ENCODE measurements around the gene CEACAM16.

Gene CEACAM16

DNA sequence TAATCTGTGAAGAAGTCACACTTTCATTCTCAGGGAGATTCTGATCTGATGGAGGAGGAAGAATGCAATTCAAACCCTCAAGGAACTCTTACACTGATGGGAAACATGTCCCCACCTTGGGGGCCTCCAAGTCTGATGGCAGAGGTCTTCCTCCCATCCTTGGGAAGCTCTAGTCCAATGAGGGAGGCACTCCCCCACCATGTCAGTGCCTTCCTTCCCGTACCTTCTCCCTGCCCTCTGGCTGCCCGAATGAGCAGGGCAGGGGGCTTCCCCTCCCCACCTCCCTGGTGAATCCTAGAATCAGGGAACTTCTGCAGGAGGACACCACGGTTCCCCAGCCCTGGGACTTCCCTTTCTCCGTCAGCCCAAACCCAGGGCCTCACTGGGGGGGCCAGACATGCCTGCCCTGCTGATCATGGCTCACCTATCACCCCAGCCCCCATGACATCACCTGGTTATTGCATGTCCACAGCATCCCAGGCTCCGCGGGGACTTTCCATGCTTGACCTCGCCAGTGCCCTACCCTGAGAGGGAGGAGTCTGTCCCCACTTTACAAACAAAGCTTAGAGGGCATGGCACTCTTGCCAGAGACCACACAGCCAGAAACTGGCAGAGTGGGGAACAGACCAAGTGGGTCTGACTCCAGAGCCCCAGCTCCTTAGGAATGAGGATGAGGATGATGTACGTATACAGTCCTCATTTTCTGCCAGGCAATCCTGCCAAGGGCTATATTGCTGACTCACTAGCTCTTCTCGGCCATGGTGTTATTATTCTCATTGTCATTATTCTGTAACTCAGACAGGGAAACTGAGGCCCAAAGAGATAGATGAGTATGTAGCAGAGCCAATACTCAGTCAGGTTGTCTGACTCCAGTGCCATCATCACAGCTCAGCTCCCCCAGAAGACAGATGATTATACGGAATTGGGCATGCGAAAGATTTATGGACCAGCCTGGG is 39.9 kb downstream of the CEACAM16 start:
- no peak overlapping the region for H4K5ac ChIP-seq (ENCODE audit: low read length)
- no CpG with 5 or more reads among the region's 11 CpGs for WGBS (ENCODE audit: extremely low coverage, insufficient coverage, low lambda C conversion rate)
- H2BK15ac ChIP-seq (replicated peaks; ENCODE audit: low read depth): no peak overlapping the region

DNA sequence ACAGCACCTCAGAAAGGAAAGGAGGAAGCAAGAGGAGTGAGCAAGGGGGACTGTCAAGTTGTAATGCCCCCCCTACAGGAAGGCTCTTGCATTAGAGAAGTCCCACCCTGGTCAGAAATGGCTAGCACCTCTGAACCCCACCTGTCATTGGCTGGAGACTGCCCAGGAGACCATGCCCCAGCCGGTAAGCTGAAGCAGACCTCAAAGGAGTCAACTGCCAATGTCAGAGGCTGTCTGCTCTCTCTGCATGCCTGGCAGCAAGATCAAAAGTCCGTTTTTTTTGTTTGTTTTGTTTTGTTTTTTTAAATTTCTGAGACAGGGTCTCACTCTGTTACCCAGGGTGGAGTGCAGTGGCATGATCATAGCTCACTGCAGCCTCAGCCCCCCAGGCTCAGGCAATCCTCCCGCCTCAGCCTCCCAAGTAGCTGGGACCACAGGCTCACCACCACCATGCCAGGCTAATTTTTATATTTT is 41.4 kb downstream of the CEACAM16 start:
- Histone ChIP-seq H3K4me2 (ENCODE audit: low read length) (no peak overlapping the region), H2BK120ac (ENCODE audit: low read depth, low read length) (no peak overlapping the region), H3K56ac (ENCODE audit: low read length) (no peak overlapping the region), H3K4ac (ENCODE audit: low read depth, low read length) (no peak overlapping the region), H3K79me2 (ENCODE audit: control insufficient read depth, insufficient read depth, low read length) (no peaks in the 10 kb centered on the region), H3K27ac (ENCODE audit: low read depth, low read length) (no peak overlapping the region), H3K23ac (ENCODE audit: low read length) (no peak overlapping the region), H2AK5ac (ENCODE audit: low read length) (no peak overlapping the region), H3K9ac (ENCODE audit: low read length) (no peak overlapping the region), H2BK5ac (ENCODE audit: low read length) (no peak overlapping the region), H3K79me1 (ENCODE audit: low read length) (no peaks in the 10 kb centered on the region), H3K18ac (ENCODE audit: low read length) (no peak overlapping the region), H3K4me1 (ENCODE audit: control insufficient read depth, low read depth, low read length) (peaks cover 3% of the 10 kb centered on the region), H2BK15ac (replicated peaks; ENCODE audit: low read depth) (no peak overlapping the region), H4K8ac (ENCODE audit: low read depth, low read length) (no peak overlapping the region), H3K36me3 (ENCODE audit: control insufficient read depth, insufficient read depth, low read length) (no peaks in the 10 kb centered on the region), H3K27me3 (ENCODE audit: insufficient read depth, low read length, poor library complexity) (no peaks in the 10 kb centered on the region), H4K5ac (ENCODE audit: low read length) (no peak overlapping the region), H3K4me3 (ENCODE audit: low read length) (no peak overlapping the region)
- no CpG with 5 or more reads among the region's 3 CpGs for WGBS (ENCODE audit: extremely low coverage, insufficient coverage, low lambda C conversion rate)
- DNase-seq: peak; percentile 55

More for the DNA sequence above, 39.9 kb downstream of the CEACAM16 start:
- no peaks in the 10 kb centered on the region for H3K79me1 ChIP-seq (ENCODE audit: low read length)
- H3K9ac ChIP-seq (ENCODE audit: low read length): no peak overlapping the region
- H3K27me3 ChIP-seq (ENCODE audit: insufficient read depth, low read length, poor library complexity): no peaks in the 10 kb centered on the region
- H3K18ac ChIP-seq (ENCODE audit: low read length): no peak overlapping the region
- H3K79me2 ChIP-seq (ENCODE audit: control insufficient read depth, insufficient read depth, low read length): no peaks in the 10 kb centered on the region
- no peak overlapping the region for H3K27ac ChIP-seq (ENCODE audit: low read depth, low read length)
- H2AK5ac ChIP-seq (ENCODE audit: low read length): no peak overlapping the region
- H2BK120ac ChIP-seq (ENCODE audit: low read depth, low read length): no peak overlapping the region
- H3K56ac ChIP-seq (ENCODE audit: low read length): no peak overlapping the region
- H3K4me1 ChIP-seq (ENCODE audit: control insufficient read depth, low read depth, low read length): peaks cover 3% of the 10 kb centered on the region
- no peak overlapping the region for H3K4ac ChIP-seq (ENCODE audit: low read depth, low read length)
- H3K4me2 ChIP-seq (ENCODE audit: low read length): no peak overlapping the region
- H2BK5ac ChIP-seq (ENCODE audit: low read length): no peak overlapping the region
- H3K36me3 ChIP-seq (ENCODE audit: control insufficient read depth, insufficient read depth, low read length): no peaks in the 10 kb centered on the region
- no peak overlapping the region for H4K8ac ChIP-seq (ENCODE audit: low read depth, low read length)
- no peak overlapping the region for H3K23ac ChIP-seq (ENCODE audit: low read length)
- no peak overlapping the region for H3K4me3 ChIP-seq (ENCODE audit: low read length)
- no peak for DNase-seq

DNA sequence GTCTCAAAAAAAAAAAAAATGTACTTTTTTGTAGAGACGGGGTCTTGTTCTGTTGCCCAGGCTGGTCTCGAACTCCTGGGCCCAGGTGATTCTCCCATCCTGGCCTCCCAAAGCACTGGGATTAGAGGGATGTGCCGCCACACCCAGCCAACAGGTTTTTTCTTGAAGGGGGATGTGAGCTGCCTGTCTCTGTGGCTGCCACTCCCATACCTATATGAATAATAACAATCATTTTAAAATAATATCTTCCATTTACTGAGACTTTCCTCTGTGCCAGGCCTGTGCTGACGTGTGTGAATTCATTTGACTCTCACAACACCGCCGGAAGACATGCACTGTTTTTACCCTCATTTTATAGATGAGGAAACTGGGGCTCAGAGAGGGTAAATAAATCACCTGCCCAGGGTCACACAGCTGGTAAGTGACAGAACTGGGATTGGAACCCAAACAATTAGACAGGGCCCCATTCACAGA is 42.3 kb downstream of the CEACAM16 start:
- Histone ChIP-seq H3K27ac (ENCODE audit: low read depth, low read length) (no peak overlapping the region), H4K8ac (ENCODE audit: low read depth, low read length) (no peak overlapping the region), H2BK5ac (ENCODE audit: low read length) (no peak overlapping the region), H3K9ac (ENCODE audit: low read length) (no peak overlapping the region), H3K18ac (ENCODE audit: low read length) (no peak overlapping the region), H2BK120ac (ENCODE audit: low read depth, low read length) (no peak overlapping the region), H3K4me3 (ENCODE audit: low read length) (no peak overlapping the region), H3K36me3 (ENCODE audit: control insufficient read depth, insufficient read depth, low read length) (no peaks in the 10 kb centered on the region), H3K23ac (ENCODE audit: low read length) (no peak overlapping the region), H3K4me1 (ENCODE audit: control insufficient read depth, low read depth, low read length) (peaks cover 3% of the 10 kb centered on the region), H2AK5ac (ENCODE audit: low read length) (no peak overlapping the region), H3K4me2 (ENCODE audit: low read length) (no peak overlapping the region), H2BK15ac (replicated peaks; ENCODE audit: low read depth) (no peak overlapping the region), H4K5ac (ENCODE audit: low read length) (no peak overlapping the region), H3K79me2 (ENCODE audit: control insufficient read depth, insufficient read depth, low read length) (no peaks in the 10 kb centered on the region), H3K4ac (ENCODE audit: low read depth, low read length) (no peak overlapping the region), H3K56ac (ENCODE audit: low read length) (no peak overlapping the region), H3K79me1 (ENCODE audit: low read length) (no peaks in the 10 kb centered on the region), H3K27me3 (ENCODE audit: insufficient read depth, low read length, poor library complexity) (no peaks in the 10 kb centered on the region)
- no peak for DNase-seq
- no CpG with 5 or more reads among the region's 6 CpGs for WGBS (ENCODE audit: extremely low coverage, insufficient coverage, low lambda C conversion rate)

DNA sequence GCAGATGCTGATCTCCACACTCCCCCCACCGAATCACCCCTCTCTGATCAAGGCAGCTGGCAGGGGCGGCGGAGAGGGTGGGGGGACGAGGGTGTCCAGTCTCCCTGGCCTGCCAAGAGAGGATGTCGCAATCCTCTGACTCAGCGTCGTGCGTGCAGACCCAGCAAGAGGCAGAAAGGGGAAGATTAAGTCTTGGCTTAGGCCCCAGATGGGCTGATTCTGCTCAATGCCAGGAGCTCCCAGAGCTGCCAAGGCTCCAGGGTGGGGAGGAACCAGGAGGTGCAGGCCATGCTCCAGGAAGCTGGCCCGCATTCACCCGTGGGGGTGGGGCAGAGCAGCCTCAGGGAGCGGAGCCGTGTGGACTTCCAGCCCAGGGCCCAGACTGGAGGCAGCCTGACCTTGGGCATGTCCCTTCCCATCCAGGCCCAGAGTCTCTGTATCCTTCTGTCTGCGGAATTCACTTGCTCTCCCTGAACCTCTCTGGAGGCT is 42.9 kb downstream of the CEACAM16 start:
- no peaks in the 10 kb centered on the region for H3K36me3 ChIP-seq (ENCODE audit: control insufficient read depth, insufficient read depth, low read length)
- no peaks in the 10 kb centered on the region for H3K79me2 ChIP-seq (ENCODE audit: control insufficient read depth, insufficient read depth, low read length)
- H4K8ac ChIP-seq (ENCODE audit: low read depth, low read length): no peak overlapping the region
- DNase-seq: peak; percentile 78
- H3K27ac ChIP-seq (ENCODE audit: low read depth, low read length): no peak overlapping the region
- H3K4me1 ChIP-seq (ENCODE audit: control insufficient read depth, low read depth, low read length): peaks cover 3% of the 10 kb centered on the region
- H4K5ac ChIP-seq (ENCODE audit: low read length): no peak overlapping the region
- WGBS (ENCODE audit: extremely low coverage, insufficient coverage, low lambda C conversion rate): no CpG with 5 or more reads among the region's 13 CpGs
- H3K23ac ChIP-seq (ENCODE audit: low read length): no peak overlapping the region
- no peak overlapping the region for H3K4me3 ChIP-seq (ENCODE audit: low read length)
- H3K18ac ChIP-seq (ENCODE audit: low read length): no peak overlapping the region
- no peak overlapping the region for H3K4ac ChIP-seq (ENCODE audit: low read depth, low read length)
- H2BK120ac ChIP-seq (ENCODE audit: low read depth, low read length): no peak overlapping the region
- H3K4me2 ChIP-seq (ENCODE audit: low read length): no peak overlapping the region
- H2BK5ac ChIP-seq (ENCODE audit: low read length): no peak overlapping the region
- no peaks in the 10 kb centered on the region for H3K27me3 ChIP-seq (ENCODE audit: insufficient read depth, low read length, poor library complexity)
- no peaks in the 10 kb centered on the region for H3K79me1 ChIP-seq (ENCODE audit: low read length)
- H2AK5ac ChIP-seq (ENCODE audit: low read length): no peak overlapping the region
- peak overlapping the region; percentile 22 for H3K9ac ChIP-seq (ENCODE audit: low read length)
- H3K56ac ChIP-seq (ENCODE audit: low read length): peak overlapping the region; percentile 71
- no peak overlapping the region for H2BK15ac ChIP-seq (replicated peaks; ENCODE audit: low read depth)

DNA sequence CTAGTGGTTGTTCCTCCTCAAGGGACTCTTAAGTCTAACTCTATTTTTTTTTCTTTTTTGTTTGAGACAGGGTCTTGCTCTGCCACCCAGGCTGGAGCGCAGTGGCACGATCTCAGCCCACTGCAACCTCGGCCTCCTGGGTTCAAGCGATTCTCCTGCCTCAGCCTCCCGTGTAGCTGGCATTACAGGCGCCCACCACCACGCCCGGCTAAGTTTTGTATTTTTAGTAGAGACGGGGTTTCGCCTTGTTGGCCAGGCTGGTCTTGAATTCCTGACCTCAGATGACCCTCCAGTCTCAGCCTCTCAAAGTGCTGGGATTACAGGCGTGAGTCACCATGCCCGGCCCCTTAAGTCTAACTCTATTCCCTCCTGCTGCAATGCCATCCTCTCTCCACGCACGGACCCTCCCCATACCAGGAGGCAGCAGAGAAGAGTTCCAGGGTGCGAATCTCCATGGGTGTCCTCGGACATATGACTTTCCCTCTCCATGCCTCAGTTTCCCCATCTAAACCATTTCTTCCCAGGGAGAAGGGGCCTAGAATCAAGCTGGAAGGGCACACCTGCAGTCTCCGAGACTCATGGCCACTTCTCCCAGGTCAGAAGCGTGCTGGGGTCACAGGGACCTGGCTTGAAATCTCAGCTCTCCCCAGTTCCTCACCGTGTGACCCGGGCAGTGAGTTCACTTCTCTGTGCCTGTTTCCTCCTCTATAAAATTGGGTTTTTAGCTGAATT is 43.5 kb downstream of the CEACAM16 start:
- no peaks in the 10 kb centered on the region for H3K79me2 ChIP-seq (ENCODE audit: control insufficient read depth, insufficient read depth, low read length)
- no peaks in the 10 kb centered on the region for H3K79me1 ChIP-seq (ENCODE audit: low read length)
- H2BK5ac ChIP-seq (ENCODE audit: low read length): no peak overlapping the region
- H3K27ac ChIP-seq (ENCODE audit: low read depth, low read length): no peak overlapping the region
- no CpG with 5 or more reads among the region's 20 CpGs for WGBS (ENCODE audit: extremely low coverage, insufficient coverage, low lambda C conversion rate)
- H4K5ac ChIP-seq (ENCODE audit: low read length): no peak overlapping the region
- H3K27me3 ChIP-seq (ENCODE audit: insufficient read depth, low read length, poor library complexity): no peaks in the 10 kb centered on the region
- H3K4ac ChIP-seq (ENCODE audit: low read depth, low read length): no peak overlapping the region
- H3K23ac ChIP-seq (ENCODE audit: low read length): no peak overlapping the region
- peak overlapping the region; percentile 71 for H3K56ac ChIP-seq (ENCODE audit: low read length)
- H2BK15ac ChIP-seq (replicated peaks; ENCODE audit: low read depth): no peak overlapping the region
- peaks cover 3% of the 10 kb centered on the region for H3K4me1 ChIP-seq (ENCODE audit: control insufficient read depth, low read depth, low read length)
- H3K18ac ChIP-seq (ENCODE audit: low read length): no peak overlapping the region
- H3K4me2 ChIP-seq (ENCODE audit: low read length): no peak overlapping the region
- DNase-seq: no peak
- no peak overlapping the region for H4K8ac ChIP-seq (ENCODE audit: low read depth, low read length)
- H2BK120ac ChIP-seq (ENCODE audit: low read depth, low read length): no peak overlapping the region
- peak overlapping the region; percentile 22 for H3K9ac ChIP-seq (ENCODE audit: low read length)
- no peak overlapping the region for H3K4me3 ChIP-seq (ENCODE audit: low read length)
- H3K36me3 ChIP-seq (ENCODE audit: control insufficient read depth, insufficient read depth, low read length): no peaks in the 10 kb centered on the region
- no peak overlapping the region for H2AK5ac ChIP-seq (ENCODE audit: low read length)

Measured in mesendoderm (in vitro differentiated cells).